Kidney glomerular epithelial cell (primary cell): ENCODE measurements around the gene RHCG.

Experiments
- DNase-seq: peaks from one replicate; lab custom pipeline; 2025; lab: John Stamatoyannopoulos, UW

Gene RHCG

GRCh38 chr15:89477411-89478242 lies 18.8 kb downstream of the RHCG start:
- DNase-seq: no peak

GRCh38 chr15:89475661-89476060 lies 20.7 kb downstream of the RHCG start:
- no peak for DNase-seq

GRCh38 chr15:89472785-89473256 lies 23.6 kb downstream of the RHCG start:
- DNase-seq: peak; percentile 26

- no peak for DNase-seq
Observed at GRCh38 chr15:89469426-89470096, 26.8 kb downstream of the RHCG start.

GRCh38 chr15:89468813-89469212 lies 27.6 kb downstream of the RHCG start:
- peak; percentile 29 for DNase-seq

GRCh38 chr15:89463113-89463512 lies 33.3 kb downstream of the RHCG start:
- no peak for DNase-seq

- no peak for DNase-seq
Observed at GRCh38 chr15:89462198-89462912, 34.0 kb downstream of the RHCG start.

GRCh38 chr15:89461386-89461785 lies 35.0 kb downstream of the RHCG start:
- no peak for DNase-seq

GRCh38 chr15:89460048-89460447 lies 36.3 kb downstream of the RHCG start:
- no peak for DNase-seq

GRCh38 chr15:89459271-89460038 lies 36.9 kb downstream of the RHCG start:
- no peak for DNase-seq

GRCh38 chr15:89458440-89458839 lies 37.9 kb downstream of the RHCG start:
- DNase-seq: no peak

- no peak for DNase-seq
Observed at GRCh38 chr15:89457086-89457485, 39.3 kb downstream of the RHCG start.

- DNase-seq: no peak
Observed at GRCh38 chr15:89455535-89455934, 40.8 kb downstream of the RHCG start.

- DNase-seq: no peak
Observed at GRCh38 chr15:89452330-89452836, 44.0 kb downstream of the RHCG start.

- DNase-seq: no peak
Observed at GRCh38 chr15:89451846-89452245, 44.5 kb downstream of the RHCG start.

GRCh38 chr15:89450076-89451006 lies 46.0 kb downstream of the RHCG start:
- DNase-seq: no peak

- no peak for DNase-seq
Observed at GRCh38 chr15:89448825-89449224, 47.6 kb downstream of the RHCG start.

- DNase-seq: no peak
Observed at GRCh38 chr15:89447676-89448075, 48.7 kb downstream of the RHCG start.

- DNase-seq: no peak
Observed at GRCh38 chr15:89446255-89446891, 50.0 kb downstream of the RHCG start.

GRCh38 chr15:89445518-89445917 lies 50.9 kb downstream of the RHCG start:
- no peak for DNase-seq
